Activated CD8-positive, alpha-beta T cell treated with anti-CD3 and anti-CD28 coated beads, Interleukin-2, amount 10 ng/mL, durations not matched to agents 7 days and 5 days (primary cell): ENCODE data around the gene ACTBL2. TPM values are rescaled to one million over a fixed set of nuclear protein-coding genes. Genes with fewer than 3 reads are reported as not detected.

Experiments
- ATAC-seq: fragments of 150-1000 bp; cut with Tn5 transposase; one replicate; pipeline ENCODE4 v1.10.0; 2021; ENCODE audit warnings: moderate library complexity
- CTCF ChIA-PET: fragments of 350-600 bp; sonication (Branson Sonifier 250); formaldehyde crosslinking; loops from one replicate; lab custom pipeline; 2021; ENCODE audit warnings: antibody characterized with exemption; lab: Charles Lee
- POLR2A ChIA-PET: fragments of 350-600 bp; sonication (Branson Sonifier 250); formaldehyde crosslinking; loops from one replicate; lab custom pipeline; 2021; ENCODE audit warnings: antibody characterized with exemption; lab: Charles Lee
- DNase-seq: peaks from one replicate; pipeline ENCODE4 v3.0.0-alpha.2; 2020
- H3K27ac Mint-ChIP-seq: one replicate; pipeline ENCODE4 v1.8.0; 2021; ENCODE audit warnings: mild to moderate bottlenecking, mixed read lengths
- H3K27me3 Mint-ChIP-seq: one replicate; pipeline ENCODE4 v1.8.0; 2021; ENCODE audit warnings: low read depth, mixed read lengths
- H3K36me3 Mint-ChIP-seq: one replicate; pipeline ENCODE4 v1.8.0; 2021; ENCODE audit warnings: low read depth, mixed read lengths
- H3K4me1 Mint-ChIP-seq: one replicate; pipeline ENCODE4 v1.8.0; 2021; ENCODE audit warnings: low read depth, mixed read lengths
- H3K4me3 Mint-ChIP-seq: one replicate; pipeline ENCODE4 v1.8.0; 2021; ENCODE audit warnings: mild to moderate bottlenecking, mixed read lengths
- H3K9me3 Mint-ChIP-seq: one replicate; pipeline ENCODE4 v1.8.0; 2022; ENCODE audit warnings: mixed read lengths; ENCODE audit not compliant: insufficient read depth
- total RNA-seq, 2 experiments: library from RNA; stranded (reverse); gene quantifications; one replicate each; pipeline ENCODE4 v1.2.3, GENCODE V29; 2021

Gene ACTBL2
- total RNA-seq, 2 experiments from 2014 or later = not detected

DNA sequence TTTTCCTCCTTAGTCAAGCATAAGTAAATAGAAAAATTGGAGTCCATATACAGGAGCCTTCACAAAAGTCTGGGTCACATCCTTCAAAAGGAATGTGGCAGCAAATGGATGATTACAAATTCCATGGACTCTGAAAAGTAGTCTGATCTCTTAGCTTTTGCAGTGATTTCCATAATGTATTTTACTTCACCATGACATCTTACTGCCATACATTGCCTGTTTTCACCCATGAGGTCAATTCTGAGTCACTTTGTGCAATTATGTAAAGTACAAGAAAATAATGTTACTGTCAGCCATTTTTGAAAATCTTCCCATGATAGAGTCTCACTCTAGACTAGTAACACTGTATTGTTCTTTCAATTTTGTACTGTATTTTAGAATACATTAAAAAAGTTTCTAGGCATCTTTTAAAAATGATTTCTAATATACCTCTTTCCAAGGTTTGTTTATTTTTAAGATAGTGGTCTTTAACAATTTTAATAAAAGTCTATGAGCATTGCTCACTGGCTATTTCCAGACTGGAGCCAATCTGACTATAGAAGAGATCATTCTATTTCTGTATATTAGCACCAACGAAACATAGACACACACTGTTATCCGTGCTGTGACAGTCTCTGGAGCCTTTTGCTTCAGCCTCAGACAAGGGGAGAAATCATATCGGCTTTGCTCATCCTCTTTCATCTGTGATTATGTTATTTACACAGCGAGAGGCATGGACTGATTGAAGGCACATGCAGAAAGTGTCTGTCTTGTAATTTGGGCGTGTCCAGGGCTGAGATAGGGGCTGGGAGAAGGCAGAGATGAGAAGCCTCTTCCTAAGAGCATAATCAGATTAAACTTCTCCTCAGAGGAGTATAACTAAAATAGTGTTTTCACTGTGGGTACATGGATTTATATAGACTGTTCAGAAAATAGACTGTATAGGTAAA lies 22.9 kb upstream of the ACTBL2 start:
- ATAC-seq (no peak), DNase-seq (no peak)
- Mint-ChIP-seq H3K9me3 (no peaks in the 10 kb centered on the region), H3K4me3 (no peak overlapping the region), H3K36me3 (no peaks in the 10 kb centered on the region), H3K27me3 (peaks cover 23% of the 10 kb centered on the region), H3K27ac (no peak overlapping the region), H3K4me1 (peaks cover 2% of the 10 kb centered on the region)
- ChIA-PET CTCF (interaction anchor here (1.2 kb wide), 1 partner anchor 14 kb away, joined by 3 read pairs; no protein-coding TSS in a partner anchor), POLR2A (no interaction called here)

DNA sequence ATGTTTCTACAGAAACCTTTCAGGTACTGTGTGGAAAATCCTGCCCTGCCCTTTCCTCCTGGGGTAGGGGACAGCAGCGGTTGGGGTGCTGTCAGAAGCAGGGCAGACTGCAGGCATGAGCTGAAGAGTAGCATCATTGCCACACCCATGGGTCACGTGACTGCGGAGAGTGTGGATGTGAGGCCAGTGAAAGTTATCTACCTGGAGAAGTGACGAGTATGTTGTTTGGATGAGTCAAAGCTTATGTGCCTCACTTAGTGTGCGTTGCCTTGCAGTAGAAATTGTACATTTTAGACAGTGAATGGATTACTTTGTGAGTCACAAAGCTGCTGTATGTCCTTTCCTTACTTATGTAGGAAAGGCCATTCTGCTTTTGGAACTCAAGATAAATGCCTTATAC lies 21.7 kb upstream of the ACTBL2 start:
- Mint-ChIP-seq H3K27me3 (peaks cover 20% of the 10 kb centered on the region), H3K4me1 (peaks cover 6% of the 10 kb centered on the region), H3K9me3 (no peaks in the 10 kb centered on the region), H3K27ac (no peak overlapping the region), H3K36me3 (no peaks in the 10 kb centered on the region), H3K4me3 (no peak overlapping the region)
- CTCF ChIA-PET = no interaction called here
- POLR2A ChIA-PET = no interaction called here
- DNase-seq (no peak), ATAC-seq (no peak)

DNA sequence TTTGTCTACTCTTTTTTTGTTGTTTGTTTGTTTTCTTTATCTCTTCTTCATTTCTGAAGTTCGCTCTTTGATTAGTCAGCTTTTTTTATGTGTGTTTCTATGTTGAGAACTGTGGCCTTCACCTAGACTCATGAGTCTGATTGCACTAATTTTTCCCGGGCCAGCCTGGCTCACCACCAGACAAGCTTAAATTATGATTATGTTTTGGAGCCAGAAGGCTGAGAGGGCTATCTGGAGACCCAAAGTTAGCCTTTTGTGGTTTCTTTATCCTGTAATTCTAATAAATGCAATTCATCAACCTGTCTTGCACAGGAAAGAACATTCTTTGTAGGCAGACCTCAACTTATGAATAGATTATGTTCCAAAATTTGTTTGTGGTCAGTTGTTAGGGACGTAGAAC lies 20.8 kb upstream of the ACTBL2 start:
- ChIA-PET POLR2A (no interaction called here), CTCF (no interaction called here)
- Mint-ChIP-seq H3K27ac (no peak overlapping the region), H3K4me3 (no peak overlapping the region), H3K4me1 (peaks cover 14% of the 10 kb centered on the region), H3K9me3 (no peaks in the 10 kb centered on the region), H3K36me3 (no peaks in the 10 kb centered on the region), H3K27me3 (peaks cover 19% of the 10 kb centered on the region)
- no peak for DNase-seq
- ATAC-seq = no peak

DNA sequence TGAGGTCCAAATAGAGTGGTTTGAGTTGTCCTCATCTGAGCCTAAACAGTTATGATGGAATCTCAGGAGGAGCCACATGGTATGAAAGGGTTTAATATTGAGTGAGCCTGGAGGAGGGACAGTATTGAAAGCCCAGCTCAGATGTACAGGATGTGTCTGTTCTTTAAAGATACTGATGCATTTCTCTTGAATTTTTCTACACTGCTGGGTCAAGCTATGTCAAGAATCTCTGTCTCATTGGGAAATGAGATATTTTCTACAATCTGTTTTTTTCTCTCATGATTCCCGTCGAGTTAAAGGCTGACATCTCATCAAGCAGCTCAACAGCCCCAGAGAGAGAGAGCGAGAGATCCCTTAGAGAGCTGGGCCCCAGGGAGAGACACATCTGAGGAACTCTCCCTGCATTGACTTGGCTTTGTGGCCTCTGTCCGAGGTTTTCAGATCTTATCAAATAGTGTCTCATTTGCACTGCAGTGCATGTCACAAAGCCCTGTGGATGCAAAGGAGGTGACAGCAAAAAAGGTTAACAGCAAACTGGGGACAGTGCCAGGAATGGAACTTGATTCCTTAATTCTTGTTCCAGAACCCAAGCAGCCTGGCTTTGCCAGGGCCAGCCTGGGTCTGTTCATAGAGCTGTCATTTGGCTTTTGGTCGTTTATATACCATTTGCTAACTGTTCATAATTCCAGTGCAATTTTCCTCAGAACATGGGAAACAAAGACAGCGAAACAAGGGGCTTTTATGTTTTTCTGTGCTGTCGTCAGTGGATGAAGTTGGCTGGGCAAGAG lies 19.0 kb upstream of the ACTBL2 start:
- Mint-ChIP-seq H3K36me3 (no peaks in the 10 kb centered on the region), H3K27me3 (peaks cover 20% of the 10 kb centered on the region), H3K27ac (no peak overlapping the region), H3K9me3 (no peaks in the 10 kb centered on the region), H3K4me1 (peaks cover 18% of the 10 kb centered on the region), H3K4me3 (no peak overlapping the region)
- DNase-seq (no peak), ATAC-seq (no peak)
- POLR2A ChIA-PET = no interaction called here
- CTCF ChIA-PET = interaction anchor here (0.9 to 4.3 kb wide), 3 partner anchors 11 to 959 kb away, joined by 3 to 72 read pairs (median 3); partner anchors contain the start of gene PLK2

DNA sequence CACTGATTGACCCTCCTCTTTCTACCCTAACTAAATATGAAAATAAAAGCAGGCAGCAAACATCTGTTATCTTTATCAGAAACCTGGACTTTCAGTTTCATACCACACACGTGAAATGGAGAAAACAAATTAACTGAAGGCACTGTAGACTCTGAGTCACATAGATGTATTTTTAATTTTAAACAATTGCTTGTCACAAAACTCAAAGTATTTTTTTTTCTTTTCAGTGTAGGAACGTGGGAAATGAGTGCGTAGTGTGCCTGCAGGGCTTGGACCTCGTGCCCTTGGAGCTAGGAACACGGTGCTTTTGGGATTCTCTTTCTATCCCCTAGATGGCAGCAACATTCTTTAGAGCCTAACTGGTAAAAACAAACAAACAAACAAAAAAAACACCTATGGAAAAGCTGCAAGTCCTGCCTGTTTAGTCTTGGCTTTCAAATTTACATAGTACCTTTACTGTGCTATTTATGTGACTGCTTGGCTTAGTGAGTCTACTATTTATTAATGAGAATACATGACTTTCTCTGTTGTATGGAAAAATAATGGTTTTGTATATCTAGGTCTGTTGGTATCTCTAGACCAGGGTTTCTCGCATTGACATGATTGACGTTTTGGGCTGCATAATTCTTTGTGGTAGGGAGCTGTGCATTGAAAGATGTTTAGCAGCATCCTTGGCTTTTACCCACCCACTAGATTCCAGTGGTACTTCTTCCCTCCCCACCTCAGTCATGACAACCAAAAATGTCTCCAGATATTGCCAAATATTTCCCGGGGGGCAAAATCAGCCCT lies 16.8 kb upstream of the ACTBL2 start:
- Mint-ChIP-seq H3K36me3 (no peaks in the 10 kb centered on the region), H3K27me3 (peaks cover 14% of the 10 kb centered on the region), H3K4me3 (peak overlapping the region; percentile 54), H3K4me1 (peaks cover 33% of the 10 kb centered on the region), H3K27ac (no peak overlapping the region), H3K9me3 (no peaks in the 10 kb centered on the region)
- CTCF ChIA-PET = interaction anchor here (0.6 to 4.3 kb wide), 25 partner anchors 8 to 965 kb away, joined by 3 to 72 read pairs (median 4); partner anchors contain the start of gene PLK2
- peak; percentile 70 for ATAC-seq
- peak; percentile 26 for DNase-seq
- POLR2A ChIA-PET = interaction anchor here (0.6 to 1.0 kb wide), 2 partner anchors 326 to 1188 kb away, joined by 3 read pairs; partner anchors contain the start of gene GPBP1

DNA sequence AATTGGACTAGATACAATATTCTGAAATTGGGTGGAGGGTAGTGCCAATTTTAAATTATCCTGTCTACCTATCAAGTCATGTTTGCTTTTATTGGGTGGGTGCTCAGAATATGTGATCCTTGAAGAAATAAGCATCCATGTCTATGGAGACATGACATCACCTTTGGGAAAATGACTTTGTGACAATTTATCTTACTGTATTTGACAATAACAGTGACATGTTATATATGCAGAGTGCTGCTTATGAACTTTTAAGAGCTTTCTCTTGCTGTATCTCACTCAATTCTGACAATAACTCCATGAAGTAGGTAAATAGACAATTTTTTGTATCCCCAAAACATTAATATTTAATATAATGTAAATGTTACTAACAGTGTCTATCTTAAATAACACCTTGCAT lies 15.1 kb upstream of the ACTBL2 start:
- Mint-ChIP-seq H3K4me1 (peaks cover 41% of the 10 kb centered on the region), H3K9me3 (no peaks in the 10 kb centered on the region), H3K4me3 (no peak overlapping the region), H3K27me3 (peaks cover 11% of the 10 kb centered on the region), H3K36me3 (no peaks in the 10 kb centered on the region), H3K27ac (no peak overlapping the region)
- ChIA-PET CTCF (interaction anchor here (1.2 to 2.7 kb wide), 3 partner anchors 9 to 200 kb away, joined by 4 to 12 read pairs (median 10); no protein-coding TSS in a partner anchor), POLR2A (no interaction called here)
- ATAC-seq (no peak), DNase-seq (no peak)

DNA sequence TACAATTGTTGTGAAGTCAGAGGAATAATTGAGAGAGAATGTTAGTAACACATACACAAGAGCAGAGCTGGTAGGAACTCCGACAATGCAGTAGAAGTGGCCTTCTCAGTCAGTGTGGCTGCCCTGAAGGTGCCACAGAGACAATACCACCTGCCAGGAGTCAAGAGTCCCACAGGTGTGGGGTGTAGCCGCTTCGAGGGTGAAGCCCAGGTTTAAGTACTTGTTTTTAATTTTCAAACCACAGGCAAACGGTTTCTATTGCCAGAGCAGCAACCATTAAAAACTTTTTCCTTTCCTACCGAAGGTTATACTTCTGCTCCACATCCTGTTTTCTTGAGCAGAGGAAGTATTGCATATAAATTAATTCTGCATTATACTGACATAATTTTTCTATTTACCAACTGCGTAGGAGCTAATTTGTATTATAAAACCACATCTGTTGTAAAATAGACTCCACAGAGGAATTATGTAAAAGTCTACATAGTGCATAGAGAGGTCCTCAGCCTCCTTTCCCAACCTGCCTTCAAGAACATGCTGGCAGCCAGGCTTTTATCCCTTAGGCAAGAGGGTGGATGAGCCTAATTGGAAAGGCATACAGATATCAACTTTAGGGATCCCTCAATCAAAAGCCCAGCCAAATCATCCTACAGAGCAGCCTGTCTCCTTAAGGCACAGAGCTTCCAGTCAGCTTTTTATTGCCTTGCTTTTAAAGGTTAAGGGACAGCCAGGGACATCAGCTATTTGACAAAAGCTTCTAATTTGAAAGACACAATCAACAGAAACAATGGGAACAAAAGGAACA lies 12.9 kb upstream of the ACTBL2 start:
- POLR2A ChIA-PET = no interaction called here
- Mint-ChIP-seq H3K9me3 (no peaks in the 10 kb centered on the region), H3K27me3 (peaks cover 13% of the 10 kb centered on the region), H3K4me1 (peaks cover 38% of the 10 kb centered on the region), H3K36me3 (no peaks in the 10 kb centered on the region), H3K27ac (peak overlapping the region; percentile 76), H3K4me3 (no peak overlapping the region)
- DNase-seq (peak; percentile 24), ATAC-seq (peak; percentile 30)
- CTCF ChIA-PET = interaction anchor here (1.0 to 2.4 kb wide), 4 partner anchors 155 to 965 kb away, joined by 3 to 20 read pairs (median 6); partner anchors contain the start of gene PLK2

DNA sequence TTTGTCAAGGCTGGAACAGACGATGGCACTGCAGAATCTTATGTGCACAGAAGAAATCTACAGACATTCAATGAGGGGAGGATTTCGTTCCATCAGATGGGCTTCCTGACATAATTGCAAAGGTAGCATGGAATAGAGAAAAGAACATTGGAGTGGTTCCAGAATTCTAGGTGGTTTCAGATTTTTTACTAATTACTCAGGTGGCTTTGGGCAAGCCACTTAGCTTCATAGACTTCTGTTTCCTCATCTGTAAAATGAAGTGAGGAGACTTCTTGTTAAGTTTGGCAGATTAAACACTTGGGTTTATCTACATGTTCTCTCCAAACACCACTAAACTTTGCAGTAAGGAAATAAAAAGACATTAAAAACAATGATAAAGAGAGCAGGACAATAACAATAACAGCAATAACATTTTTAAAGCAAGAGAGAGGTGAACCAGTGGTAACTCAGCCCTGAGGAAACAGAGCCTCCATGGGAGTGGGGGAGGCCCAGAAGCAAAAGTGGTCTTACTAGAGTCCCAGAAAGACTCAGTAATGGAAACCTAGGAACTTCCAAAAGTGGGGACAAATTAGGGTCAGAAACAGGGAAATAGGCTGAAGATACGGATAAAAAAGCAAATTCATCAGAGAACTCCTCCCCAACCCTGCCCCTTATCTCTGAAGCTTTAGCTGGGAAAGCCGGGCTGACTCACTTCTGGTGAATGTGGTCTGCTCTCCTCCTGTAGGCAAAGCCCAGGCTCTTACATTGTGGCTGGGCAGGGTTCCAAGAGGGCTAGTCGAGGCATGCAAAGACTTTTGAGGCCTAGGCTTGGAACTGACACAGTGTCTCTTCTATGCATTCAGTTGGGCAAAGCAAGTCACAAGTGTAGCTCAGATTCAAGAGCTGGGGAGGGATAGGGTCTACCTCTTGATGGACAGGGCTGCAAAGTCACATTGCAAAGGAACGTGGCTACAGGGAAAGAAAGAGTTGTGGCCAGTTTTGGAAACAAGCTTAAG lies 11.8 kb upstream of the ACTBL2 start:
- peak overlapping the region; percentile 12 for H3K4me3 Mint-ChIP-seq
- DNase-seq (peak; percentile 46), ATAC-seq (peak; percentile 55)
- ChIA-PET CTCF (interaction anchor here (2.2 to 2.4 kb wide), 2 partner anchors 196 to 967 kb away, joined by 9 to 20 read pairs; partner anchors contain the start of gene PLK2), POLR2A (no interaction called here)
- peaks cover 13% of the 10 kb centered on the region for H3K27me3 Mint-ChIP-seq
- H3K27ac Mint-ChIP-seq = peak overlapping the region; percentile 76
- peaks cover 35% of the 10 kb centered on the region for H3K4me1 Mint-ChIP-seq
- no peaks in the 10 kb centered on the region for H3K36me3 Mint-ChIP-seq
- H3K9me3 Mint-ChIP-seq = no peaks in the 10 kb centered on the region

DNA sequence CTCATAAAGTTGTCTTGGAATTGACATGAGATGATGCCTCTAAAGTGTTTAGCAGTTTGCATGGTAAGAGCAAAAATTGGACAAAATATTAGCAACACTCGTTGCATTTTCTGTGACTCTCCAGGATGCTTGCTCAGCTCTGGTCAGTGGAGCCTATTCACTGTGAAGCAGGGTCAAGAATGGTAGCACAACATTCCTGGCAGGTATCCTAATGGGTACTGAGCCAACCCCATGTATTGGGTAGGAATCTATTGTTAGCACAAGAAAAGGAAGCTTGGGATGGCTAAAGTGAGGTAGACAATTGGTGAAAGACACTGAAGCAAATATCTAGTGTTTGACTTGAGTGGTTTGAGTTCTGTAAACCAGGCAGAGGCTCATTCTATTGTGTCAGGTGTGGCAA lies 10.4 kb upstream of the ACTBL2 start:
- ATAC-seq (no peak), DNase-seq (no peak)
- no peaks in the 10 kb centered on the region for H3K36me3 Mint-ChIP-seq
- ChIA-PET CTCF (interaction anchor here (1.3 kb wide), 1 partner anchor 968 kb away, joined by 3 read pairs; no protein-coding TSS in a partner anchor), POLR2A (no interaction called here)
- H3K4me1 Mint-ChIP-seq = peaks cover 26% of the 10 kb centered on the region
- peaks cover 9% of the 10 kb centered on the region for H3K27me3 Mint-ChIP-seq
- H3K27ac Mint-ChIP-seq = no peak overlapping the region
- no peaks in the 10 kb centered on the region for H3K9me3 Mint-ChIP-seq
- no peak overlapping the region for H3K4me3 Mint-ChIP-seq
